Measurements from ENCODE around the gene PA2G4.
"Not testable (repeated sequence)": the region's sequence is repeated elsewhere in the genome, so short reads cannot be mapped to it uniquely, and the experiment has no call there.

Gene PA2G4

GRCh38 chr12:56146492-56147460 lies 42.4 kb downstream of the PA2G4 start:
- no peak overlapping the region for H3K27ac ChIP-seq (ENCODE audit: low read depth, low read length)
- H3K4me1 ChIP-seq (ENCODE audit: insufficient read depth, low read length): peaks cover 6% of the 10 kb centered on the region
- peaks cover 30% of the 10 kb centered on the region for H3K36me3 ChIP-seq (ENCODE audit: insufficient read depth, low read length)
- no peaks in the 10 kb centered on the region for H3K27me3 ChIP-seq (ENCODE audit: control insufficient read depth in 1 of 2, insufficient read depth in 2 of 2, low read length in 2 of 2)
- no peak overlapping the region for H3K4me3 ChIP-seq (ENCODE audit: low read depth in 1 of 2, low read length in 2 of 2)
- no peaks in the 10 kb centered on the region for H3K9me3 ChIP-seq (ENCODE audit: low read length)
- H3K9ac ChIP-seq (ENCODE audit: low read length): no peak overlapping the region

GRCh38 chr12:56150563-56150962 lies 46.2 kb downstream of the PA2G4 start:
- H3K27me3 ChIP-seq (ENCODE audit: control insufficient read depth in 1 of 2, insufficient read depth in 2 of 2, low read length in 2 of 2): no peaks in the 10 kb centered on the region
- H3K4me3 ChIP-seq (ENCODE audit: low read depth in 1 of 2, low read length in 2 of 2): no peak overlapping the region
- no peaks in the 10 kb centered on the region for H3K9me3 ChIP-seq (ENCODE audit: low read length)
- peaks cover 16% of the 10 kb centered on the region for H3K4me1 ChIP-seq (ENCODE audit: insufficient read depth, low read length)
- no peaks in the 10 kb centered on the region for H3K36me3 ChIP-seq (ENCODE audit: insufficient read depth, low read length)
- no peak overlapping the region for H3K9ac ChIP-seq (ENCODE audit: low read length)
- no peak overlapping the region for H3K27ac ChIP-seq (ENCODE audit: low read depth, low read length)

GRCh38 chr12:56151672-56152131 lies 47.3 kb downstream of the PA2G4 start:
- Histone ChIP-seq H3K4me3 (ENCODE audit: low read depth in 1 of 2, low read length in 2 of 2) (peak overlapping the region; percentile 45 to 93), H3K27ac (ENCODE audit: low read depth, low read length) (peak overlapping the region; percentile 75), H3K27me3 (ENCODE audit: control insufficient read depth in 1 of 2, insufficient read depth in 2 of 2, low read length in 2 of 2) (no peaks in the 10 kb centered on the region), H3K9me3 (ENCODE audit: low read length) (no peaks in the 10 kb centered on the region), H3K4me1 (ENCODE audit: insufficient read depth, low read length) (peaks cover 16% of the 10 kb centered on the region), H3K9ac (ENCODE audit: low read length) (peak overlapping the region; percentile 82), H3K36me3 (ENCODE audit: insufficient read depth, low read length) (no peaks in the 10 kb centered on the region)

- Histone ChIP-seq H3K36me3 (ENCODE audit: insufficient read depth, low read length) (no peaks in the 10 kb centered on the region), H3K9ac (ENCODE audit: low read length) (peak within 1 kb of the TSS; percentile 82), H3K4me3 (ENCODE audit: low read depth in 1 of 2, low read length in 2 of 2) (peak within 1 kb of the TSS; percentile 45 to 93), H3K4me1 (ENCODE audit: insufficient read depth, low read length) (peaks cover 16% of the 10 kb centered on the region), H3K27me3 (ENCODE audit: control insufficient read depth in 1 of 2, insufficient read depth in 2 of 2, low read length in 2 of 2) (no peaks in the 10 kb centered on the region), H3K27ac (ENCODE audit: low read depth, low read length) (peak within 1 kb of the TSS; percentile 75), H3K9me3 (ENCODE audit: low read length) (no peaks in the 10 kb centered on the region)
Measured at GRCh38 chr12:56152132-56152755, 47.9 kb downstream of the PA2G4 start, which contains the start of gene MYL6B. TSS of gene MYL6B (plus strand) at chr12:56152587. CDS start at chr12:56153919, 1,332 bp downstream.

GRCh38 chr12:56152756-56153677 lies 48.7 kb downstream of the PA2G4 start:
- no peaks in the 10 kb centered on the region for H3K9me3 ChIP-seq (ENCODE audit: low read length)
- H3K4me1 ChIP-seq (ENCODE audit: insufficient read depth, low read length): peaks cover 16% of the 10 kb centered on the region

GRCh38 chr12:56153678-56154065 lies 49.3 kb downstream of the PA2G4 start:
- H3K4me3 ChIP-seq (ENCODE audit: low read depth in 1 of 2, low read length in 2 of 2): no peak overlapping the region
- no peaks in the 10 kb centered on the region for H3K36me3 ChIP-seq (ENCODE audit: insufficient read depth, low read length)
- H3K4me1 ChIP-seq (ENCODE audit: insufficient read depth, low read length): peaks cover 16% of the 10 kb centered on the region
- no peak overlapping the region for H3K27ac ChIP-seq (ENCODE audit: low read depth, low read length)
- H3K9ac ChIP-seq (ENCODE audit: low read length): no peak overlapping the region
- no peaks in the 10 kb centered on the region for H3K27me3 ChIP-seq (ENCODE audit: control insufficient read depth in 1 of 2, insufficient read depth in 2 of 2, low read length in 2 of 2)
- H3K9me3 ChIP-seq (ENCODE audit: low read length): no peaks in the 10 kb centered on the region

More at GRCh38 chr12:56152756-56153677, 48.7 kb downstream of the PA2G4 start:
- H3K9ac ChIP-seq (ENCODE audit: low read length): peak overlapping the region; percentile 62
- no peaks in the 10 kb centered on the region for H3K27me3 ChIP-seq (ENCODE audit: control insufficient read depth in 1 of 2, insufficient read depth in 2 of 2, low read length in 2 of 2)
- peak overlapping the region; percentile 75 for H3K27ac ChIP-seq (ENCODE audit: low read depth, low read length)
- peak overlapping the region; percentile 45 to 93 for H3K4me3 ChIP-seq (ENCODE audit: low read depth in 1 of 2, low read length in 2 of 2)
- no peaks in the 10 kb centered on the region for H3K36me3 ChIP-seq (ENCODE audit: insufficient read depth, low read length)

- Histone ChIP-seq H3K9ac (ENCODE audit: low read length) (no peak overlapping the region), H3K4me3 (ENCODE audit: low read depth in 1 of 2, low read length in 2 of 2) (no peak overlapping the region)
Measured at GRCh38 chr12:56154246-56154771, 50.0 kb downstream of the PA2G4 start.

GRCh38 chr12:56154818-56155217 lies 50.5 kb downstream of the PA2G4 start:
- Histone ChIP-seq H3K36me3 (ENCODE audit: insufficient read depth, low read length) (peaks cover 6% of the 10 kb centered on the region), H3K9me3 (ENCODE audit: low read length) (no peaks in the 10 kb centered on the region), H3K27me3 (ENCODE audit: control insufficient read depth in 1 of 2, insufficient read depth in 2 of 2, low read length in 2 of 2) (no peaks in the 10 kb centered on the region), H3K27ac (ENCODE audit: low read depth, low read length) (no peak overlapping the region), H3K4me3 (ENCODE audit: low read depth in 1 of 2, low read length in 2 of 2) (no peak overlapping the region), H3K9ac (ENCODE audit: low read length) (no peak overlapping the region), H3K4me1 (ENCODE audit: insufficient read depth, low read length) (peaks cover 17% of the 10 kb centered on the region)

More at GRCh38 chr12:56154246-56154771, 50.0 kb downstream of the PA2G4 start:
- Histone ChIP-seq H3K4me1 (ENCODE audit: insufficient read depth, low read length) (peaks cover 16% of the 10 kb centered on the region), H3K36me3 (ENCODE audit: insufficient read depth, low read length) (peaks cover under 1% of the 10 kb centered on the region), H3K9me3 (ENCODE audit: low read length) (no peaks in the 10 kb centered on the region), H3K27me3 (ENCODE audit: control insufficient read depth in 1 of 2, insufficient read depth in 2 of 2, low read length in 2 of 2) (no peaks in the 10 kb centered on the region), H3K27ac (ENCODE audit: low read depth, low read length) (no peak overlapping the region)

- H3K27me3 ChIP-seq (ENCODE audit: control insufficient read depth in 1 of 2, insufficient read depth in 2 of 2, low read length in 2 of 2): no peaks in the 10 kb centered on the region
- H3K36me3 ChIP-seq (ENCODE audit: insufficient read depth, low read length): peaks cover 11% of the 10 kb centered on the region
- H3K4me3 ChIP-seq (ENCODE audit: low read depth in 1 of 2, low read length in 2 of 2): no peak overlapping the region
- H3K27ac ChIP-seq (ENCODE audit: low read depth, low read length): no peak overlapping the region
- H3K9ac ChIP-seq (ENCODE audit: low read length): no peak overlapping the region
- H3K9me3 ChIP-seq (ENCODE audit: low read length): no peaks in the 10 kb centered on the region
- peaks cover 23% of the 10 kb centered on the region for H3K4me1 ChIP-seq (ENCODE audit: insufficient read depth, low read length)
Measured at GRCh38 chr12:56155256-56155845, 51.0 kb downstream of the PA2G4 start.

- not testable (repeated sequence) for H3K9me3 ChIP-seq (ENCODE audit: low read length); H3K9ac ChIP-seq (ENCODE audit: low read length); H3K27me3 ChIP-seq (ENCODE audit: control insufficient read depth in 1 of 2, insufficient read depth in 2 of 2, low read length in 2 of 2)
- H3K27ac ChIP-seq (ENCODE audit: low read depth, low read length): peak overlapping the region; percentile 81
- H3K36me3 ChIP-seq (ENCODE audit: insufficient read depth, low read length): peaks cover 24% of the 10 kb centered on the region
- H3K4me1 ChIP-seq (ENCODE audit: insufficient read depth, low read length): peaks cover 30% of the 10 kb centered on the region
- peak overlapping the region; percentile 43 to 61 for H3K4me3 ChIP-seq (ENCODE audit: low read depth in 1 of 2, low read length in 2 of 2)
Measured at GRCh38 chr12:56156464-56157200, 52.3 kb downstream of the PA2G4 start.
